ENCODE data around the gene BOK.

Gene BOK

GRCh38 chr2:241551599-241551997, 6.9 kb upstream of the BOK start:
- DNase-seq (ENCODE audit: low spot score): no peak
- ChIA-PET POLR2A (ENCODE audit: low non-redundant PET) (no interaction called here), CTCF (no interaction called here)
- TF ChIP-seq, protein P1, sequence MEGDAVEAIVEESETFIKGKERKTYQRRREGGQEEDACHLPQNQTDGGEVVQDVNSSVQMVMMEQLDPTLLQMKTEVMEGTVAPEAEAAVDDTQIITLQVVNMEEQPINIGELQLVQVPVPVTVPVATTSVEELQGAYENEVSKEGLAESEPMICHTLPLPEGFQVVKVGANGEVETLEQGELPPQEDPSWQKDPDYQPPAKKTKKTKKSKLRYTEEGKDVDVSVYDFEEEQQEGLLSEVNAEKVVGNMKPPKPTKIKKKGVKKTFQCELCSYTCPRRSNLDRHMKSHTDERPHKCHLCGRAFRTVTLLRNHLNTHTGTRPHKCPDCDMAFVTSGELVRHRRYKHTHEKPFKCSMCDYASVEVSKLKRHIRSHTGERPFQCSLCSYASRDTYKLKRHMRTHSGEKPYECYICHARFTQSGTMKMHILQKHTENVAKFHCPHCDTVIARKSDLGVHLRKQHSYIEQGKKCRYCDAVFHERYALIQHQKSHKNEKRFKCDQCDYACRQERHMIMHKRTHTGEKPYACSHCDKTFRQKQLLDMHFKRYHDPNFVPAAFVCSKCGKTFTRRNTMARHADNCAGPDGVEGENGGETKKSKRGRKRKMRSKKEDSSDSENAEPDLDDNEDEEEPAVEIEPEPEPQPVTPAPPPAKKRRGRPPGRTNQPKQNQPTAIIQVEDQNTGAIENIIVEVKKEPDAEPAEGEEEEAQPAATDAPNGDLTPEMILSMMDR (conservative IDR thresholded peaks at IDR 0.05; ENCODE audit: low read depth): no peak
- H3K27ac ChIP-seq: no peak overlapping the region

GRCh38 chr2:241551998-241552737, 6.4 kb upstream of the BOK start:
- POLR2A ChIA-PET (ENCODE audit: low non-redundant PET): no interaction called here
- DNase-seq (ENCODE audit: low spot score): no peak
- TF ChIP-seq, protein P1 (conservative IDR thresholded peaks at IDR 0.05; ENCODE audit: low read depth): no peak

GRCh38 chr2:241553512-241553830, 5.1 kb upstream of the BOK start:
- ChIA-PET CTCF (no interaction called here), POLR2A (ENCODE audit: low non-redundant PET) (interaction anchor here (0.6 kb wide), 1 partner anchor 9 kb away, joined by 3 read pairs; no protein-coding TSS in a partner anchor)
- TF ChIP-seq, protein P1 (conservative IDR thresholded peaks at IDR 0.05; ENCODE audit: low read depth): no peak
- DNase-seq (ENCODE audit: low spot score): no peak
- no peak overlapping the region for H3K27ac ChIP-seq

More at GRCh38 chr2:241551998-241552737, 6.4 kb upstream of the BOK start:
- CTCF ChIA-PET: no interaction called here
- H3K27ac ChIP-seq: no peak overlapping the region

DNA sequence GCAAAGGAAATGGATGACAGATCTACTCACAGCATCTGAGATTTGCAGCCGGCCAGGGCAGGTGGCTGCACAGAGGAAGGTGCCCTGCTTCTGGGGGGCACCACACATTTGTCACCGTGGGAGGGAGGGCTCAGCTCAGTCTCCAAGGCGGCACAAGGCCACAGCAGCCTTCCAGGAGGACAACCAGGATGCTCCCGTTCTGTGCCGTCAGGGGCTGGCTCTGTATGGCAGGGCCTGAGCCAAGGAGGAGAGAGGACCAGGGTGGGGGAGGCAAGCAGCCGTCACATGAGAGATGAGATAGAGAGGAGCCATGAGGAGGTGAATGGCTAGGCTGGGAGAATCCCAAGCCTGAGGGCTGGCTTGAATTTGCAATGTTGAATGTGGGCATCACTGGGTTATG, 4.6 kb upstream of the BOK start:
- ChIA-PET POLR2A (ENCODE audit: low non-redundant PET) (interaction anchor here (0.6 kb wide), 1 partner anchor 8 kb away, joined by 3 read pairs; no protein-coding TSS in a partner anchor), CTCF (no interaction called here)
- no peak for DNase-seq (ENCODE audit: low spot score)
- TF ChIP-seq, protein P1 (conservative IDR thresholded peaks at IDR 0.05; ENCODE audit: low read depth): no peak
- H3K27ac ChIP-seq: no peak overlapping the region

DNA sequence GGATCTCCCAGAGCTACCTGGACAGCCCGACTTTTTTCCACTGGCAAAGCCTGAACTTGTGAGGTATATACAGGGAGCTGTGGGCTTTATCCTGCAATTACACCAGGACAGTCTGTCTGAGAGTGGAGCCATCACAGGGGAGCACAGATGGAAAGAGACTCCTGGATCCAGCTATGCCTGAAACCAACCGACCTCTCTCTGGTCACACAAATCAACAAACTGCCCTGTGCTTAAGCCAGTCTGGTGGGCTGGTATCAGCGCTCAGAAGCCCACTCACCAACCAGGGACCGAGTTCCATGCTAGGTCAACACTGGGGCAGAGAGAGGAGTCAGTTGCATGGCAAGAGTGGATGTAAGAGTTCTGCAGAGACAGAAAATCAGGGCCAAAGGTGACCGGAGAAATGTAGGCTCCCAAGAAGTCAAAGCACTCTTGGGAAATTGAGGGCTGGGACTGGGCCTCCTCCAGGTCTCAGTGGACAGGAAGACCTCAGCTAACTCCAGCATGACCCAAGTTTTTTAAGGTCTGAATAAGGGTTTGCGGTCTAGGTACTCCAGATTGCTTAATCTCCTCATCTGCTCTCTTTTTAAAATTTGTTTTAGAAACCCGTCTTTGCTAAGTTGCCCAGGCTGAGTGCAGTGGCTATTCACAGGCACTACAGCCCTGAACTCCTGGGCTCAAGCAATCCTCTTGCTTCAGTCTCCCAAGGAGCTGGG, 3.8 kb upstream of the BOK start:
- POLR2A ChIA-PET (ENCODE audit: low non-redundant PET): no interaction called here

DNA sequence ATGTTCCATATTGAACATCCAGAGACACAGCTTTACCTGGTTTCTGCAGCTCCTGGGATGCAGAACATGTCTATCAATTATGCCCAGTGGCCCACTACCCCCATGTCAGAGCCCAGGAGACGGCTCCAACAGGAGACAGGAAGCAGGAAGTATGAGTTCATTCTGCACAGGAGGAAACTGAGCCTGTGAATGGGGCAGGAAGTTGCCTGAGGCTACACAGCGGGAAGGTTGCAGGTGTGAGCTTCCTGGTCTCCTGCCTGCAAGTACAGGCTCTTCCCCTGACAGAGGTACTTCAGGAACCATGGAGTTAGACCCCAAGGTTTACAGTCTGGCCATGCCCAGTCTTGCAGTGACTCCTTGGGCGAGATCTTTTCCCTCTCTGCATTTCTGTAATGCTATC, 2.8 kb upstream of the BOK start:
- no peak for DNase-seq (ENCODE audit: low spot score)
- TF ChIP-seq, protein P1 (conservative IDR thresholded peaks at IDR 0.05; ENCODE audit: low read depth): no peak
- ChIA-PET POLR2A (ENCODE audit: low non-redundant PET) (no interaction called here), CTCF (no interaction called here)
- H3K27ac ChIP-seq: peak overlapping the region; percentile 63

More for the DNA sequence above, 3.8 kb upstream of the BOK start:
- TF ChIP-seq, protein P1 (conservative IDR thresholded peaks at IDR 0.05; ENCODE audit: low read depth): no peak
- H3K27ac ChIP-seq: peak overlapping the region; percentile 63; the same call in 1 of the 2 replicates
- CTCF ChIA-PET: interaction anchor here (0.6 kb wide), 1 partner anchor 104 kb away, joined by 3 read pairs; no protein-coding TSS in a partner anchor
- DNase-seq (ENCODE audit: low spot score): no peak
